MM.1S (cell line): ENCODE data around the gene KIAA0040.

Experiments used
- DNase-seq: peaks from one replicate; pipeline ENCODE4 v3.0.0-alpha.2; 2015
- H2AFZ ChIP-seq: fragments of 300-600 bp; sonication (generic); 2 replicates; pipeline ENCODE4 v1.6.0; 2016; ENCODE audit warnings: antibody characterized with exemption, low read length
- H3F3A ChIP-seq: fragments of 300-600 bp; sonication (generic); 2 replicates; pipeline ENCODE4 v1.6.1; 2016; ENCODE audit warnings: mild to moderate bottlenecking, antibody characterized with exemption, low read length, moderate library complexity, mixed read lengths; ENCODE audit not compliant: insufficient read depth
- H3K27ac ChIP-seq: fragments of 300-600 bp; sonication (generic); 2 replicates; pipeline ENCODE4 v1.5.1; 2016; ENCODE audit warnings: mild to moderate bottlenecking, low read length
- H3K27me3 ChIP-seq: fragments of 300-600 bp; sonication (generic); replicated peaks from 2 replicates; pipeline ENCODE4 v1.6.0; 2016; ENCODE audit warnings: low read length; ENCODE audit not compliant: insufficient read depth
- H3K36me3 ChIP-seq: fragments of 300-600 bp; sonication (generic); replicated peaks from 2 replicates; pipeline ENCODE4 v1.6.1; 2016; ENCODE audit warnings: mild to moderate bottlenecking, low read length, mixed read lengths; ENCODE audit not compliant: insufficient read depth
- H3K4me1 ChIP-seq: fragments of 300-600 bp; sonication (generic); 2 replicates; pipeline ENCODE4 v1.6.1; 2016; ENCODE audit warnings: low read length, mixed read lengths
- H3K4me2 ChIP-seq: fragments of 300-600 bp; sonication (generic); 2 replicates; pipeline ENCODE4 v1.6.0; 2016; ENCODE audit warnings: low read depth, low read length
- H3K4me3 ChIP-seq: fragments of 300-600 bp; sonication (generic); 2 replicates; pipeline ENCODE4 v1.5.1; 2016; ENCODE audit warnings: low read length, mixed read lengths
- H3K79me2 ChIP-seq: fragments of 300-600 bp; sonication (generic); 2 replicates; pipeline ENCODE4 v1.6.1; 2016; ENCODE audit warnings: mixed run types, low read length, mixed read lengths
- H3K9ac ChIP-seq: fragments of 300-600 bp; sonication (generic); 2 replicates; pipeline ENCODE4 v1.6.1; 2016; ENCODE audit warnings: low read length, mixed read lengths
- H3K9me2 ChIP-seq: fragments of 300-600 bp; sonication (generic); replicated peaks from 2 replicates; pipeline ENCODE4 v1.6.1; 2016; ENCODE audit warnings: mild to moderate bottlenecking, low read length, mixed read lengths; ENCODE audit not compliant: insufficient read depth
- H3K9me3 ChIP-seq: fragments of 300-600 bp; sonication (generic); replicated peaks from 2 replicates; pipeline ENCODE4 v1.6.1; 2016; ENCODE audit warnings: mild to moderate bottlenecking, low read length, mixed read lengths; ENCODE audit not compliant: insufficient read depth
- H4K20me1 ChIP-seq: fragments of 300-600 bp; sonication (generic); 2 replicates; pipeline ENCODE4 v1.6.1; 2016; ENCODE audit warnings: mild to moderate bottlenecking, low read length, moderate library complexity, mixed read lengths; ENCODE audit not compliant: insufficient read depth
- CTCF ChIP-seq: fragments of 300-600 bp; sonication (generic); IDR thresholded peaks from 2 replicates; pipeline ENCODE4 v1.5.1; 2016; ENCODE audit warnings: antibody characterized with exemption, low read length, mixed read lengths
- EZH2 ChIP-seq: fragments of 300-600 bp; sonication (generic); optimal IDR thresholded peaks from 2 replicates; pipeline ENCODE3; 2017; ENCODE audit warnings: low read depth, mild to moderate bottlenecking, antibody characterized with exemption, low read length, mixed read lengths
- EZH2phosphoT487 ChIP-seq: fragments of 300-600 bp; sonication (generic); IDR thresholded peaks from 2 replicates; pipeline ENCODE4 v1.6.1; 2018; ENCODE audit warnings: antibody characterized with exemption, low read length

KIAA0040 gene

GRCh38 chr1:175132436-175132835 lies 60.1 kb downstream of the KIAA0040 start:
- no peak overlapping the region for H3K27ac ChIP-seq
- TF ChIP-seq CTCF (no peak), EZH2 (no peak), EZH2phosphoT487 (no peak)
- H3F3A ChIP-seq: no peaks in the 10 kb centered on the region
- H3K9ac ChIP-seq: no peak overlapping the region
- H2AFZ ChIP-seq: no peak overlapping the region
- no peaks in the 10 kb centered on the region for H4K20me1 ChIP-seq
- H3K4me2 ChIP-seq: no peak overlapping the region
- H3K79me2 ChIP-seq: no peaks in the 10 kb centered on the region
- no peak for DNase-seq
- no peaks in the 10 kb centered on the region for H3K36me3 ChIP-seq
- no peaks in the 10 kb centered on the region for H3K9me2 ChIP-seq
- no peaks in the 10 kb centered on the region for H3K4me1 ChIP-seq
- no peak overlapping the region for H3K4me3 ChIP-seq
- H3K9me3 ChIP-seq: no peaks in the 10 kb centered on the region
- H3K27me3 ChIP-seq: no peaks in the 10 kb centered on the region

GRCh38 chr1:175131095-175131494 lies 61.5 kb downstream of the KIAA0040 start:
- no peak for DNase-seq
- TF ChIP-seq CTCF (no peak), EZH2 (no peak), EZH2phosphoT487 (no peak)
- no peaks in the 10 kb centered on the region for H3K27me3 ChIP-seq
- no peaks in the 10 kb centered on the region for H3F3A ChIP-seq
- H3K4me2 ChIP-seq: no peak overlapping the region
- no peaks in the 10 kb centered on the region for H3K79me2 ChIP-seq
- no peaks in the 10 kb centered on the region for H4K20me1 ChIP-seq
- no peak overlapping the region for H2AFZ ChIP-seq
- H3K27ac ChIP-seq: no peak overlapping the region
- H3K36me3 ChIP-seq: no peaks in the 10 kb centered on the region
- no peaks in the 10 kb centered on the region for H3K4me1 ChIP-seq
- H3K4me3 ChIP-seq: no peak overlapping the region
- H3K9me3 ChIP-seq: no peaks in the 10 kb centered on the region
- no peak overlapping the region for H3K9ac ChIP-seq
- no peaks in the 10 kb centered on the region for H3K9me2 ChIP-seq

- Histone ChIP-seq H4K20me1 (no peaks in the 10 kb centered on the region), H3K79me2 (no peaks in the 10 kb centered on the region), H3K9me3 (no peaks in the 10 kb centered on the region), H3K9me2 (no peaks in the 10 kb centered on the region), H3K27me3 (no peaks in the 10 kb centered on the region), H3K4me2 (no peak overlapping the region), H3F3A (no peaks in the 10 kb centered on the region), H3K36me3 (no peaks in the 10 kb centered on the region), H3K9ac (no peak overlapping the region), H3K4me3 (no peak overlapping the region), H2AFZ (no peak overlapping the region), H3K27ac (no peak overlapping the region), H3K4me1 (no peaks in the 10 kb centered on the region)
- TF ChIP-seq EZH2phosphoT487 (no peak), EZH2 (no peak), CTCF (no peak)
- no peak for DNase-seq
These were observed 61.9 kb downstream of the KIAA0040 start for GRCh38 chr1:175130649-175131045.
